Psoas muscle (tissue), 8 donors: ENCODE data around the gene COX14. TPM values are rescaled to one million over a fixed set of nuclear protein-coding genes. Genes with fewer than 3 reads are reported as not detected.

Source experiments
- ATAC-seq, 4 donors: fragments of 200-7000 bp; cut with Tn5 transposase; one replicate each; pipeline ENCODE4 v1.9.1; 2020; ENCODE audit warnings: moderate library complexity in 3 of 4, mild to moderate bottlenecking in 2 of 4
- DNase-seq, 2 donors: peaks; one replicate each; pipeline ENCODE4 v3.0.0-alpha.2; 2020
- H3K27ac ChIP-seq: fragments of 200-600 bp; one replicate; pipeline ENCODE4 v1.8.0; 2022
- H3K27me3 ChIP-seq, 3 donors: fragments of 200-600 bp in 1 of 3; one replicate each; pipeline versions ENCODE4 v1.6.1 to v1.8.0; 2013 to 2022; ENCODE audit warnings: low read length in 2 of 3, mild to moderate bottlenecking in 2 of 3, moderate library complexity in 1 of 3; ENCODE audit not compliant: insufficient read depth in 3 of 3
- H3K36me3 ChIP-seq, 2 donors: fragments of 200-600 bp in 1 of 2; one replicate each; pipeline versions ENCODE4 v1.6.1 to v1.8.0; 2013 to 2022; ENCODE audit warnings: low read depth in 1 of 2, mild to moderate bottlenecking in 1 of 2, moderate library complexity in 1 of 2; ENCODE audit not compliant: insufficient read depth in 1 of 2
- H3K4me1 ChIP-seq: fragments of 200-600 bp; one replicate; pipeline ENCODE4 v1.8.0; 2022
- H3K4me3 ChIP-seq: fragments of 200-600 bp; one replicate; pipeline ENCODE4 v1.8.0; 2022; ENCODE audit warnings: mild to moderate bottlenecking
- H3K9me3 ChIP-seq: fragments of 200-600 bp; one replicate; pipeline ENCODE4 v1.8.0; 2022
- WGBS, 3 donors: extraction: QIAGEN DNeasy Blood & Tissue Kit; methylation state at CpG; one replicate each; pipeline versions ENCODE4 v1.1.6 to v1.1.7; 2013; 5-methylcytosine and 5-hydroxymethylcytosine counted together
- intact Hi-C, 2 donors: fragments of 100-400 bp; cut with DNase I; formaldehyde crosslinking; loops; one replicate each; pipeline versions ENCODE4 v1.11.0 to v1.14.2; 2022
- polyA plus RNA-seq, 3 donors: library from polyadenylated mRNA; stranded (reverse); fragments of 200-250 nt; gene quantifications; one replicate each; pipeline ENCODE4 v1.2.3, GENCODE V29; 2013
- total RNA-seq, 4 donors: library from RNA; stranded (reverse); fragmentation: NEBNext Ultra II Directional in 2 of 4; extraction: Animal tissue kit (Norgen Biotek cat#: 25700) in 2 of 4; gene quantifications; one replicate each; pipeline versions ENCODE4 v1.2.1 to v1.2.4, GENCODE V29; 2021 to 2023
- TF ChIP-seq, protein P1 (sequence below): fragments of 200-600 bp; IDR thresholded peaks from one replicate; pipeline ENCODE4 v1.8.0; 2022; ENCODE audit warnings: antibody characterized with exemption
- donor health status: healthy with polysubstance abuse.
- donor health status: DM: no; HTN: no; CAD: no; lungs with moderate emphysema.
- donor health status: Bipolar disorder and iron deficiency.
- donor health status: healthy.
- donor health status: DM: yes; HTN: yes; CAD: no.
- donor health status: DM: no; HTN: no; CAD: no.
- donor health status: DM: no; HTN: no; CAD: no.
- donor health status: DM: yes; HTN: yes; CAD: no.

The COX14 gene
- total and polyA plus RNA-seq, 7 donors: 101 to 173 (median 132) TPM

DNA sequence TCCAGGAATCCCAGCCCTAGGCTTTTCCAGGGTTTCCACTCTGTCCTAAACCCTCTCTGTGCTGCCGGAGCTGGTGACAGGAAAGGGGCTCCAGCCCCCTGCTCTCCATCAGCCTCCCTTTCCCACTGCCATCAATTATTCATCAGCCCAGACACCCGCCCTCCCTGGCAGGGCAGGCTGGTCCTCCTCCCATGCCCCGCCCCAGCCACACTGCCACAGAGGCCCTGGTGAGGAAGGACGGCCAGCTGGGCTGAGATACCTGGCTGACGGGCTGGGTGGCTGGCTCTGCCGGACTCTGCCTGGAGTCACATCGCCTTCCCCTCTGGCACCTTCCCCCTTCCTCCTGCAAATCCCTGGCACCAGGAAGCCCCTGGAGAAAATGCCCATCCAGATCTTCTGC, 38.8 kb upstream of the COX14 start:
- ATAC-seq: no peak
- no peaks in the 10 kb centered on the region for H3K27me3 ChIP-seq
- TF ChIP-seq, protein P1, sequence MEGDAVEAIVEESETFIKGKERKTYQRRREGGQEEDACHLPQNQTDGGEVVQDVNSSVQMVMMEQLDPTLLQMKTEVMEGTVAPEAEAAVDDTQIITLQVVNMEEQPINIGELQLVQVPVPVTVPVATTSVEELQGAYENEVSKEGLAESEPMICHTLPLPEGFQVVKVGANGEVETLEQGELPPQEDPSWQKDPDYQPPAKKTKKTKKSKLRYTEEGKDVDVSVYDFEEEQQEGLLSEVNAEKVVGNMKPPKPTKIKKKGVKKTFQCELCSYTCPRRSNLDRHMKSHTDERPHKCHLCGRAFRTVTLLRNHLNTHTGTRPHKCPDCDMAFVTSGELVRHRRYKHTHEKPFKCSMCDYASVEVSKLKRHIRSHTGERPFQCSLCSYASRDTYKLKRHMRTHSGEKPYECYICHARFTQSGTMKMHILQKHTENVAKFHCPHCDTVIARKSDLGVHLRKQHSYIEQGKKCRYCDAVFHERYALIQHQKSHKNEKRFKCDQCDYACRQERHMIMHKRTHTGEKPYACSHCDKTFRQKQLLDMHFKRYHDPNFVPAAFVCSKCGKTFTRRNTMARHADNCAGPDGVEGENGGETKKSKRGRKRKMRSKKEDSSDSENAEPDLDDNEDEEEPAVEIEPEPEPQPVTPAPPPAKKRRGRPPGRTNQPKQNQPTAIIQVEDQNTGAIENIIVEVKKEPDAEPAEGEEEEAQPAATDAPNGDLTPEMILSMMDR: no peak
- H3K4me1 ChIP-seq: peaks cover 4% of the 10 kb centered on the region
- no peaks in the 10 kb centered on the region for H3K9me3 ChIP-seq
- 75 to 92% (median 82%) methylated on average over 6 to 7 of the region's 7 CpGs for WGBS, 3 donors
- H3K27ac ChIP-seq: no peak overlapping the region
- no peaks in the 10 kb centered on the region for H3K36me3 ChIP-seq
- no peak for DNase-seq
- no peak overlapping the region for H3K4me3 ChIP-seq
- intact Hi-C loops: loop anchor here (1.0 to 5.0 kb wide), 3 partner anchors 30 to 201 kb away; no protein-coding TSS in a partner anchor

DNA sequence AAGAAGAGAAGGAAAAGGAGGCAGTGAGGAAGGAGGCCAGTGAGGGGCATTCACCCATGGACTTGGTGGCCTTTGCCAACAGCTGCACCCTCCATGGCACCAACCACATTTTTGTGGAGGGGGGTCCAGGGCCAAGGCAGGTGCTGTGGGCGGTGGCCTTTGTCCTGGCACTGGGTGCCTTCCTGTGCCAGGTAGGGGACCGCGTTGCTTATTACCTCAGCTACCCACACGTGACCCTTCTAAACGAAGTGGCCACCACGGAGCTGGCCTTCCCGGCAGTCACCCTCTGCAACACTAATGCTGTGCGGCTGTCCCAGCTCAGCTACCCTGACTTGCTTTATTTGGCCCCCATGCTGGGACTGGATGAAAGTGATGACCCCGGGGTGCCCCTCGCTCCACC, 38.3 kb upstream of the COX14 start:
- WGBS, 3 donors: 75 to 82% (median 81%) methylated on average over 10 of the region's 10 CpGs
- intact Hi-C loops: loop anchor here (1.0 to 5.0 kb wide), 3 partner anchors 30 to 201 kb away; no protein-coding TSS in a partner anchor
- TF ChIP-seq, protein P1: no peak
- no peak overlapping the region for H3K4me3 ChIP-seq
- no peaks in the 10 kb centered on the region for H3K27me3 ChIP-seq
- ATAC-seq (no peak), DNase-seq (no peak)
- peaks cover 4% of the 10 kb centered on the region for H3K4me1 ChIP-seq
- H3K27ac ChIP-seq: no peak overlapping the region
- no peaks in the 10 kb centered on the region for H3K9me3 ChIP-seq
- no peaks in the 10 kb centered on the region for H3K36me3 ChIP-seq

DNA sequence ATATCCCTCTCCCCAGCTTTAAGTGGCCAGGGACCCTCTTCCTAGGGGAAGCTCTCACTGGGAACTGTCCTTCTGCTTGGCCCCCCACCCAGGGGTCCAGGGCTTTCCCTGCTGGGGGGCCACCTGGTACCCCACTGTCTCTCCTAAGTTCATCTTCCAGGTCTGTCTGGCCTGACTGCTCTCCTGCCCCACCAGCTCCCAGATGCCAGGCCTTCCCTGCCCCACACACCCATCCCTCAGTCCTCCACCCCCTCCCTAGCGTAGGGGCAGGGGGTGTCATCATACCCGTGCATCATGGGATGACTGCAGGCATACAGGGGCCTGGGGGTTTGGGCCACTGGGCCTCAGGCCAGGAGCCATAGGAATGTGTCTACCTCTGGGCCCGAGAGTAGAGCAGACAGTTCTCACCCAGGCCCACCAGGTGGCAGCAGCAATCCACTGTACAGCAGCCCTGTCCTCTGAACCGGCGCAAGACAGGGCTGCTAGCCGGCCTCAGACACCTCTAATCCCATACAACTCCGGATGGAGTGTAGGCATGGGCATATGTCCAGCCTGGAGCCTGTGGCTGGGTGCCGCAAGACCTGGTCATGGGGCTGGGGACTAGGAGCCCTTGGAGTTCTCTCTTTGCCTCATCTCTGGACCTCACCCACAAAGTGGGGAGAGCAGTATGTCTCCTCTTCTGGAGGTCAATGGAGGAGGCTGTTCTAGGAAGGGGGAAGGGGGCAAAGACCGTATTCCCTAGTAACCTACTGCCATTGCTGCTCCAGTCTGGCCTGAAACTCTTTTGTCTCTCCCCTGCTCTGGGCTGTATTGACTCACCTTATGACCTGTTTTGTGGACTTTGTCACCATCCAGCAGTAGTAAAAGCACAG, 36.9 kb upstream of the COX14 start:
- no peak overlapping the region for H3K4me3 ChIP-seq
- intact Hi-C loops: loop anchor here (1.0 to 5.0 kb wide), 3 partner anchors 100 to 203 kb away; no protein-coding TSS in a partner anchor
- H3K36me3 ChIP-seq: no peaks in the 10 kb centered on the region
- no peak overlapping the region for H3K27ac ChIP-seq
- H3K27me3 ChIP-seq: no peaks in the 10 kb centered on the region
- peaks cover 4% of the 10 kb centered on the region for H3K4me1 ChIP-seq
- peak; percentile 85 to 92 for DNase-seq
- H3K9me3 ChIP-seq: no peaks in the 10 kb centered on the region
- TF ChIP-seq, protein P1: peak; percentile 95
- 6 to 9% (median 7%) methylated on average over 9 of the region's 9 CpGs for WGBS, 3 donors
- peak; percentile 92 to 95 (median 95) for ATAC-seq

DNA sequence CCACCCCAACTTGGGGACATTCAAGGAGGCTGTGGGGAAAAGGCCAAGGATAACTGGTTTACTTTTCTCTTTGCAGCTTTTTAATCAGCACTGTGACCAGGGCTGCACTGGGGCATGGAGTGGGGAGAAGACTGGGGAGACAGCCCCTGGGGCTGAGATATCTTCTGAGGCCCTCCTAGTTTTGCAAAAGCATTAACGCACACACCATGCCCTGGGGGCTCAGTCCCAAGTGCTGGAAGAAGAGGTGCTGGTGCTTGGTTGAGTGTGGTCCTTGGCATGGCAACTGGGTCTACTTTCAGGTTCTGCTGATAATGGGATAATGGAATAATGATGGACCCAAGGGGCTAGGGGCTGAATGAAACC, 36.2 kb upstream of the COX14 start:
- intact Hi-C loops: loop anchor here (1.0 kb wide), 2 partner anchors 100 to 101 kb away; no protein-coding TSS in a partner anchor
- WGBS, 3 donors: 92 to 94% (median 93%) methylated on average over 1 of the region's 1 CpG
- H3K27me3 ChIP-seq: no peaks in the 10 kb centered on the region
- H3K4me1 ChIP-seq: peaks cover 4% of the 10 kb centered on the region
- no peaks in the 10 kb centered on the region for H3K36me3 ChIP-seq
- no peak overlapping the region for H3K4me3 ChIP-seq
- H3K9me3 ChIP-seq: no peaks in the 10 kb centered on the region
- TF ChIP-seq, protein P1: no peak
- DNase-seq (no peak), ATAC-seq (no peak)
- no peak overlapping the region for H3K27ac ChIP-seq
